K562 (cell line): ENCODE data around the gene AGBL1. TPM values are rescaled to one million over a fixed set of nuclear protein-coding genes. Genes with fewer than 3 reads are reported as not detected.

ENCODE experiments used
- ATAC-seq: fragments of 200-7000 bp; cut with Tn5 transposase; 3 replicates; pipeline ENCODE4 v1.9.1; 2020; ENCODE audit warnings: moderate library complexity
- BruUV-seq: library from RNA; stranded (reverse); fragments of 400-500 nt; replicated peaks from 2 replicates; lab custom pipeline; 2021; lab: Mats Ljungman, UMichigan
- CTCF ChIA-PET: fragments of 300-600 bp; formaldehyde crosslinking; extraction: SDS; loops from one replicate; lab custom pipeline; 2021; ENCODE audit warnings: low intra/inter-chr PET ratio; lab: Yijun Ruan, JAX
- POLR2A ChIA-PET: fragments of 300-600, 350-650 bp; sonication (Branson Sonifier 250); formaldehyde crosslinking; extraction: SDS; loops from one replicate; lab custom pipeline; 2021; ENCODE audit warnings: antibody characterized with exemption, inconsistent platforms; lab: Yijun Ruan, JAX
- DNase-seq, 4 experiments: peaks; one replicate each; pipeline versions ENCODE4 v3.0.0 to v3.0.0-alpha.2; 2011 to 2018; ENCODE audit warnings: low spot score in 3 of 4, mixed read lengths in 3 of 4; ENCODE audit errors: extremely low read depth in 1 of 4
- FAIRE-seq: peaks from 2 replicates; lab custom pipeline; 2011; peaks lifted over from hg19 to GRCh38; lab: Jason Lieb, UNC
- H2AFZ ChIP-seq: 2 replicates; pipeline ENCODE4 v1.6.0; 2011; ENCODE audit warnings: low read depth, low read length, control low read depth, inconsistent platforms
- H3K27ac ChIP-seq: fragments of 200-600 bp; 3 replicates; pipeline ENCODE4 v1.8.0; 2011; ENCODE audit warnings: low read depth, mild to moderate bottlenecking, control low read depth, inconsistent platforms, low read length, moderate library complexity, mixed read lengths; ENCODE audit errors: extremely low read depth
- H3K27me3 ChIP-seq, 2 experiments: fragments of 300-600 bp in 1 of 2; 2 replicates in 1 of 2; 3 replicates in 1 of 2; pipeline versions ENCODE4 v1.6.0 to v1.8.0; 2011; ENCODE audit warnings: inconsistent platforms in 2 of 2, low read length in 2 of 2, mild to moderate bottlenecking in 1 of 2, mixed read lengths in 1 of 2, moderate library complexity in 1 of 2; ENCODE audit not compliant: control insufficient read depth in 2 of 2, insufficient read depth in 2 of 2
- H3K36me3 ChIP-seq: fragments of 300-600 bp; 3 replicates; pipeline ENCODE4 v1.8.0; 2011; ENCODE audit warnings: mild to moderate bottlenecking, low read length, inconsistent platforms; ENCODE audit not compliant: control insufficient read depth, insufficient read depth
- H3K4me1 ChIP-seq, 2 experiments: fragments of 200-600 bp in 1 of 2; replicated peaks in 1 of 2; 2 replicates in 1 of 2; 3 replicates in 1 of 2; pipeline versions ENCODE4 v1.5.1 to v1.8.0; 2011; ENCODE audit warnings: inconsistent platforms in 2 of 2, low read length in 2 of 2, mild to moderate bottlenecking in 1 of 2, mixed read lengths in 1 of 2, moderate library complexity in 1 of 2; ENCODE audit not compliant: control insufficient read depth in 2 of 2, insufficient read depth in 2 of 2
- H3K4me2 ChIP-seq: 2 replicates; pipeline ENCODE4 v1.6.1; 2011; ENCODE audit warnings: low read length, control low read depth, inconsistent platforms, mixed read lengths; ENCODE audit not compliant: insufficient read depth
- H3K4me3 ChIP-seq: fragments of 200-600 bp; sonication (generic), shearing (Covaris generic); 2 replicates; pipeline ENCODE4 v1.5.1; 2016; ENCODE audit warnings: control low read depth, inconsistent platforms
- H3K79me2 ChIP-seq: fragments of 200-600 bp; 3 replicates; pipeline ENCODE4 v1.8.0; 2011; ENCODE audit warnings: low read length, inconsistent platforms; ENCODE audit not compliant: control insufficient read depth, insufficient read depth
- H3K9ac ChIP-seq, 2 experiments: 2 replicates each; pipeline versions ENCODE4 v1.6.0 to v1.6.1; 2011; ENCODE audit warnings: low read depth in 2 of 2, low read length in 2 of 2, control low read depth in 1 of 2, inconsistent platforms in 1 of 2, mild to moderate bottlenecking in 1 of 2, mixed read lengths in 1 of 2; ENCODE audit not compliant: insufficient read depth in 1 of 2
- H3K9me1 ChIP-seq: one replicate; pipeline ENCODE4 v1.6.0; 2011; ENCODE audit warnings: inconsistent platforms, mild to moderate bottlenecking, low read length, moderate library complexity; ENCODE audit not compliant: control insufficient read depth, insufficient read depth
- H3K9me3 ChIP-seq: replicated peaks from 2 replicates; pipeline ENCODE4 v1.5.1; 2011; ENCODE audit warnings: low read depth, low read length, inconsistent platforms; ENCODE audit not compliant: control insufficient read depth, insufficient read depth
- H4K20me1 ChIP-seq: replicated peaks from 2 replicates; pipeline ENCODE4 v1.6.1; 2011; ENCODE audit warnings: low read length, inconsistent platforms, mixed read lengths; ENCODE audit not compliant: control insufficient read depth, insufficient read depth
- BCL6 ChIP-seq: fragments of 250-450 bp; sonication (Bioruptor Pico); IDR thresholded peaks from 2 replicates; pipeline ENCODE4 v1.4.0; 2020
- JUN ChIP-seq, 2 experiments: sonication (generic) in 1 of 2; formaldehyde crosslinking in 1 of 2; IDR thresholded peaks; 2 replicates each; pipeline versions ENCODE4 v1.6.1 to v1.8.0; 2012 to 2022; ENCODE audit warnings: borderline replicate concordance in 2 of 2, mild to moderate bottlenecking in 2 of 2, improper control_type of control experiment in 1 of 2, low read depth in 1 of 2, low read length in 1 of 2, missing genetic modification reagents in 1 of 2
- MTA3 ChIP-seq: fragments of 450-650 bp; formaldehyde crosslinking; IDR thresholded peaks from 2 replicates; pipeline ENCODE4 v1.6.1; 2017; ENCODE audit warnings: mild to moderate bottlenecking, borderline replicate concordance
- PKNOX1 ChIP-seq: fragments of 450-650 bp; IDR thresholded peaks from 2 replicates; pipeline ENCODE4 v1.6.1; 2016
- YY1 ChIP-seq, 3 experiments: IDR thresholded peaks; 2 replicates each; pipeline ENCODE4 v1.6.1; 2011; ENCODE audit warnings: low read length in 2 of 3, mild to moderate bottlenecking in 2 of 3, moderate library complexity in 2 of 3, borderline replicate concordance in 1 of 3, control low read depth in 1 of 3, low read depth in 1 of 3; ENCODE audit not compliant: insufficient read depth in 3 of 3, insufficient replicate concordance in 2 of 3, control insufficient read depth in 1 of 3, insufficient read length in 1 of 3; ENCODE audit errors: extremely low read depth in 1 of 3
- ZKSCAN3 ChIP-seq: fragments of 250-450 bp; sonication (Bioruptor Pico); IDR thresholded peaks from 2 replicates; pipeline ENCODE4 v1.4.0; 2020
- ZNF398 ChIP-seq: fragments of 250-450 bp; sonication (Bioruptor Pico); IDR thresholded peaks from 2 replicates; pipeline ENCODE4 v1.8.0; 2021; ENCODE audit warnings: moderate library complexity, mild to moderate bottlenecking, inconsistent platforms
- WGBS: fragments of 100-300 bp; shearing (Covaris generic); methylation state at CpG from one replicate; pipeline ENCODE4 v1.1.6; 2016; ENCODE audit warnings: low coverage, mixed read lengths; ENCODE audit not compliant: insufficient coverage; ENCODE audit errors: missing lambda C conversion rate; 5-methylcytosine and 5-hydroxymethylcytosine counted together
- in situ Hi-C: fragments of 300-500 bp; cut with MboI; formaldehyde crosslinking; loops from 4 replicates; pipeline ENCODE4 v1.15.0; 2018; ENCODE audit warnings: inconsistent platforms, mixed read lengths
- intact Hi-C: fragments of 100-400 bp; cut with micrococcal nuclease; formaldehyde crosslinking; loops from 2 replicates; pipeline ENCODE4 v1.14.2; 2022
- polyA plus RNA-seq, 8 experiments: library from polyadenylated mRNA; depleted of rRNA in 4 of 8; stranded (reverse) in 5 of 8; unstranded in 3 of 8; fragments of >200 nt; fragmentation: Nextera tagmentation in 2 of 8; fragmentation: Illumina TruSeq in 1 of 8; extraction: Ambion mirVana in 2 of 8; extraction: Trizol in 1 of 8; gene quantifications; 2 replicates each; pipeline versions ENCODE4 v1.2.1 to v1.2.3, GENCODE V29; 2011 to 2014; ENCODE audit warnings: inconsistent platforms in 1 of 8, missing spikeins in 1 of 8
- total RNA-seq, 7 experiments: library from RNA; depleted of rRNA in 6 of 7; stranded (reverse); fragments of >200 nt in 6 of 7; fragmentation: Illumina TruSeq in 2 of 7; extraction: Trizol in 2 of 7; gene quantifications; 2 replicates each; pipeline versions ENCODE4 v1.2.1 to v1.2.3, GENCODE V29; 2011 to 2021; ENCODE audit warnings: low replicate concordance in 1 of 7
- TF ChIP-seq, protein P1 (sequence below): fragments of 450-650 bp; formaldehyde crosslinking; IDR thresholded peaks from 2 replicates; pipeline ENCODE4 v1.4.0; 2022; ENCODE audit warnings: mild to moderate bottlenecking, moderate library complexity
- TF ChIP-seq, protein P2 (sequence below): sonication (generic); formaldehyde crosslinking; IDR thresholded peaks from 2 replicates; pipeline ENCODE4 v1.9.0; 2022; ENCODE audit warnings: mild to moderate bottlenecking, missing genetic modification reagents
- TF ChIP-seq, protein P3 (sequence below), 2 experiments: fragments of 150-350 bp in 1 of 2; IDR thresholded peaks; 2 replicates each; pipeline ENCODE4 v1.6.1; 2012 to 2016; ENCODE audit warnings: low read depth in 2 of 2, low read length in 2 of 2, mild to moderate bottlenecking in 1 of 2, moderate library complexity in 1 of 2

The AGBL1 gene
- total and polyA plus RNA-seq, 9 of the 15 experiments (the other 6 are each of a cell fraction or from before 2014, with no cell fraction given) = not detected

GRCh38 chr15:86799226-86799625 is 719.6 kb downstream of the AGBL1 start:
- Histone ChIP-seq H3K4me2 (no peak overlapping the region), H3K4me3 (no peak overlapping the region), H3K27ac (no peak overlapping the region), H3K4me1 (no peaks in the 10 kb centered on the region), H3K9me1 (no peaks in the 10 kb centered on the region), H2AFZ (no peak overlapping the region), H4K20me1 (no peaks in the 10 kb centered on the region), H3K9me3 (no peaks in the 10 kb centered on the region), H3K79me2 (no peaks in the 10 kb centered on the region), H3K9ac (no peak overlapping the region), H3K27me3 (no peaks in the 10 kb centered on the region), H3K36me3 (no peaks in the 10 kb centered on the region)
- ChIA-PET CTCF (no interaction called here), POLR2A (no interaction called here)
- TF ChIP-seq ZNF398 (CRISPR knock-in tag) (no peak), JUN (IDR thresholded peaks at IDR 0.05; ENCODE audit: borderline replicate concordance, low read depth, low read length) (no peak), JUN (CRISPR knock-in tag; IDR thresholded peaks at IDR 0.05; ENCODE audit: borderline replicate concordance) (no peak), ZKSCAN3 (CRISPR knock-in tag) (no peak), PKNOX1 (no peak), BCL6 (CRISPR knock-in tag) (no peak), YY1 (IDR thresholded peaks at IDR 0.05; ENCODE audit: borderline replicate concordance in 1 of 3, control insufficient read depth in 1 of 3, extremely low read depth in 1 of 3, insufficient read depth in 3 of 3, insufficient read length in 1 of 3, insufficient replicate concordance in 2 of 3, low read depth in 1 of 3, low read length in 2 of 3) (no peak), MTA3 (no peak)
- TF ChIP-seq, protein P1, sequence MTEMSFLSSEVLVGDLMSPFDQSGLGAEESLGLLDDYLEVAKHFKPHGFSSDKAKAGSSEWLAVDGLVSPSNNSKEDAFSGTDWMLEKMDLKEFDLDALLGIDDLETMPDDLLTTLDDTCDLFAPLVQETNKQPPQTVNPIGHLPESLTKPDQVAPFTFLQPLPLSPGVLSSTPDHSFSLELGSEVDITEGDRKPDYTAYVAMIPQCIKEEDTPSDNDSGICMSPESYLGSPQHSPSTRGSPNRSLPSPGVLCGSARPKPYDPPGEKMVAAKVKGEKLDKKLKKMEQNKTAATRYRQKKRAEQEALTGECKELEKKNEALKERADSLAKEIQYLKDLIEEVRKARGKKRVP (CRISPR knock-in tag) = no peak
- TF ChIP-seq, protein P2, sequence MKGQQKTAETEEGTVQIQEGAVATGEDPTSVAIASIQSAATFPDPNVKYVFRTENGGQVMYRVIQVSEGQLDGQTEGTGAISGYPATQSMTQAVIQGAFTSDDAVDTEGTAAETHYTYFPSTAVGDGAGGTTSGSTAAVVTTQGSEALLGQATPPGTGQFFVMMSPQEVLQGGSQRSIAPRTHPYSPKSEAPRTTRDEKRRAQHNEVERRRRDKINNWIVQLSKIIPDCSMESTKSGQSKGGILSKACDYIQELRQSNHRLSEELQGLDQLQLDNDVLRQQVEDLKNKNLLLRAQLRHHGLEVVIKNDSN (CRISPR knock-in tag) = no peak
- TF ChIP-seq, protein P3, sequence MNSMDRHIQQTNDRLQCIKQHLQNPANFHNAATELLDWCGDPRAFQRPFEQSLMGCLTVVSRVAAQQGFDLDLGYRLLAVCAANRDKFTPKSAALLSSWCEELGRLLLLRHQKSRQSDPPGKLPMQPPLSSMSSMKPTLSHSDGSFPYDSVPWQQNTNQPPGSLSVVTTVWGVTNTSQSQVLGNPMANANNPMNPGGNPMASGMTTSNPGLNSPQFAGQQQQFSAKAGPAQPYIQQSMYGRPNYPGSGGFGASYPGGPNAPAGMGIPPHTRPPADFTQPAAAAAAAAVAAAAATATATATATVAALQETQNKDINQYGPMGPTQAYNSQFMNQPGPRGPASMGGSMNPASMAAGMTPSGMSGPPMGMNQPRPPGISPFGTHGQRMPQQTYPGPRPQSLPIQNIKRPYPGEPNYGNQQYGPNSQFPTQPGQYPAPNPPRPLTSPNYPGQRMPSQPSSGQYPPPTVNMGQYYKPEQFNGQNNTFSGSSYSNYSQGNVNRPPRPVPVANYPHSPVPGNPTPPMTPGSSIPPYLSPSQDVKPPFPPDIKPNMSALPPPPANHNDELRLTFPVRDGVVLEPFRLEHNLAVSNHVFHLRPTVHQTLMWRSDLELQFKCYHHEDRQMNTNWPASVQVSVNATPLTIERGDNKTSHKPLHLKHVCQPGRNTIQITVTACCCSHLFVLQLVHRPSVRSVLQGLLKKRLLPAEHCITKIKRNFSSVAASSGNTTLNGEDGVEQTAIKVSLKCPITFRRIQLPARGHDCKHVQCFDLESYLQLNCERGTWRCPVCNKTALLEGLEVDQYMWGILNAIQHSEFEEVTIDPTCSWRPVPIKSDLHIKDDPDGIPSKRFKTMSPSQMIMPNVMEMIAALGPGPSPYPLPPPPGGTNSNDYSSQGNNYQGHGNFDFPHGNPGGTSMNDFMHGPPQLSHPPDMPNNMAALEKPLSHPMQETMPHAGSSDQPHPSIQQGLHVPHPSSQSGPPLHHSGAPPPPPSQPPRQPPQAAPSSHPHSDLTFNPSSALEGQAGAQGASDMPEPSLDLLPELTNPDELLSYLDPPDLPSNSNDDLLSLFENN (IDR thresholded peaks at IDR 0.05; ENCODE audit: low read depth in 2 of 2, low read length in 2 of 2) = no peak
- WGBS = 0% methylated on average over 3 of the region's 3 CpGs
- DNase-seq = no peak
- no peak for FAIRE-seq
- intact Hi-C loops (no loop called here), in situ Hi-C loops (no loop called here)
- ATAC-seq = no peak
- no TSS peak for BruUV-seq
